Stimulated activated CD8-positive, alpha-beta memory T cell treated with anti-CD3 and anti-CD28 coated beads, Interleukin-7, amount 100 ng/mL, for 24 hours (primary cell): ENCODE data around the gene GPSM1.
"Not testable (repeated sequence)": the region's sequence is repeated elsewhere in the genome, so short reads cannot be mapped to it uniquely, and the experiment has no call there.

Experiments
- DNase-seq: peaks from one replicate; pipeline ENCODE4 v3.0.0-alpha.2; 2020; ENCODE audit warnings: low read depth

Gene GPSM1

DNA sequence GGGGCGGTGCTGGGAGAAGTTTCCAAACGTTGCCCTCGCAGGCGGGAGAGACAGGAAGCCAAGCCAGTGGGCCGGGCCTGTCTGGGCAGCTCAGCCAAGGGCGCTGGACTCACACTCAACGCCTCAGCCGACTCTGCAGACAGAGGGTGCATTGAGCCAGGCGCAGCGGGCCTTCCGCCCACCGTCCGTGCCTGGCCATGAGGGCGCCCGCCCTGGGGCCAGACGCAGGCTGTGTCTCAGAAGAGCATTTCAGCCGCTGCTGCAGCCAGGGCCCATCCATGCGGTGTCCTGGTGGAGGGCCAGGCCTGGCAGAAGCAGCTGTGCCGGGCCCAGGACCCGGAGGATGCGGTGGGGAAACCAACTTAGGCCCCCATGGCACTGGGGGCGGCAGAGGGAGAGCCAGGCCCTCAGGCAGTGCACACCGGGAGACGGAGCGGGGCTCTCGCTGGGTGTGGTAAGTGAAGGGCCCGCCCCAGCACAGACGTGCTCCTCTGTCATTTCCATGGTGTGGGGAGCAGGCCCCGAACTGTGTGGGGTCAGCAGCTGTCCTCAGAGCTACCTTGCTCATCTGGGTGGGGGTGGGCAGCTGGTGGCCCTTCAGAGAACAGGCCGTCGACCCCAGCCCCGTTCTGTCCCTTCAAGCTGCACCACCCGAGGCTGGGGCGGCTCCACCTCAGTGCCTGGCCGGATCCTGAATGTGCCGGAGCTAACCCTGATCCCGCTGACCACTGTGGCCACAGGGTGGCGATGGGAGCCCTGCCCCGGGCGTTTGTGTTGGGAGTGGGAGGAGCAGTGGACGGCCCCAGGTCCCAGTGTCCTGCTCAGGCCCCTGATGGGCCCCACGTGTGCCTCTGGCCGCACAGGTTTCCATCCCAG, 18.2 kb downstream of the GPSM1 start:
- no peak for DNase-seq

- DNase-seq: no peak
These were observed 18.8 kb downstream of the GPSM1 start for GRCh38 chr9:136346157-136346481.

GRCh38 chr9:136346927-136347465, 19.7 kb downstream of the GPSM1 start:
- DNase-seq: no peak

DNA sequence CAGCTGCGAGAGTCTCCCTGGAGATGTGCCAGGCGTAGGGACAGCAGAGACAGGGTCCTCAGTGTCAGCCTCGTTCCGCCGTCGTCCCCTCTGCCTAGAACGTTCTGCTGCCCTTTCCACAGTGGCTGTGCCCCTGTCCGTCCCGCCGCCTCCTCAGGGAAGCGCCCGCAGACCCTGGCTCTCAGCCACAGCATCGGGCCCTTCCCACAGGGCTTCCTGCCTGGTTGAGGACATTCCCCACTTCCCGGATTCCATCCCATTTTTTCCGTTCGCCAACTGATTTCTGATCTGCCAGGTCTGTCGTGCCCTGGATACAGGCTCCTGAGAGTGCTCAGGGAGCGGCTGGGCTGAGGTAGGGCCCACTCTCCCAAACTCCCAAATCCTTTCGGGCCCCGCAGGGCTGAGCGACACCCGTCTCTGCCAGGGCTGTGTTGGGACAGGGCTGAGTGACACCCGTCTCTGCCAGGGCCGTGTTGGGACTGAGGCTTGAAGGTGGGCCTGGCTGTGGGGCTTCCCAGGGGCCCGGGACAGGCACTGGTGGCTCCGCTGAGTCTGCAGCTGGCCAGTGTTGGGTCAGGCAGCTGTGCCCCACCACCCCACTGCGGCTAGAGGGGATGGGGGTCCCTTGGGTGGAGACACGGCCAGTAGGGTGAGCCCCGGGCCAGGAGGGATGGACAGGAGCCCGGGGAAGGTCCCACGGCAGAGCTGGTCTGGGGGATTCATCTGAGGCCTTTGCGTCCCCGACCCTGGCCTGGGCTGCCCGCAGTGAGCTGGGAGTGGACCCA, 20.3 kb downstream of the GPSM1 start:
- no peak for DNase-seq

- no peak for DNase-seq
These were observed 21.4 kb downstream of the GPSM1 start for GRCh38 chr9:136348691-136349090.

DNA sequence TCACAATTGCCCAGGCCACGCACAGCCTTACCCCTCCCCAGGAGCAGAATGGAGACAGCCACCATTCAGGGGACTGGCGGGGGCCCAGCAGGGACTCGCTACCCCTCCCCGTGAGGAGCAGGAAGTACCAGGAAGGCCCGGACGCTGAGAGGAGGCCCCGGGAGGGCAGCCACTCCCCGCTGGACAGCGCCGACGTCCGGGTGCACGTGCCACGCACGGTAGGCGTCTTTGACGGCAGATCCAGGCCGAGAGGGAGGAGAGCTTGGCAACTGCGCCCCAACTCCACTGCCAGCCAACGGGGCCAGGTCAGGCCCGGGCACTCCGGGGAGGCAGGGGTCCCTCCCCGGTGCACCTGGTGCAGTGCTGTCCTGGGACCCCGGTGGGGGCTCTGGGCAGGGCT, 22.2 kb downstream of the GPSM1 start:
- no peak for DNase-seq

DNA sequence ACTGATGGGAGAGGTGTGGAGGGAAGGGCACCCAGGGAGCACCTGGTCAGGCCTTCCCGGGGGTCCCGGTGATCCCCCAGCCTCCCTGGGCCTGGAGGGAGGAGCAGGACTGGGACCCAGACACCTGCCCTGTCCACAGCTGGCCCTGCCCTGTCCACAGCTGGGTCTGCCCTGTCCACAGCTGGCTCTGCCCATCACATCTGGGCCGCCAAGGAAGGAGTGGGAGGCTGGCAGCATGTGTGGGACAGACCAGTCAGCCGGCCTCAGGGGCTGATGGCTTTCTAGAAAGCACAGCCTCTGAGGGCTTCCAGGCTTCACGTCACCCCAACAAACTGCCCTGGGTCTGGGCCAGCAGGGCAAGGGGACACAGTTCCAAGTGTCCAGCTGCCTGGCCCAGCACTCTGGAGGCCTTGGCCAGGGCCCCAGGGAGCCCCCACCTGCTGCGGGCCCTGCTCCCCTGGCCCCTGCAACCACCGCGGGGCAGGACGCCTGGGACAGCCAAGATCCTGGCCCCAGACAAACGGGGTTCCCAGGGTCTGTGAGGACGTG, 24.0 kb downstream of the GPSM1 start:
- no peak for DNase-seq

- DNase-seq: not testable (repeated sequence)
These were observed 24.5 kb downstream of the GPSM1 start for GRCh38 chr9:136351868-136352267.

- DNase-seq: no peak
These were observed 25.3 kb downstream of the GPSM1 start for GRCh38 chr9:136352682-136353081.

DNA sequence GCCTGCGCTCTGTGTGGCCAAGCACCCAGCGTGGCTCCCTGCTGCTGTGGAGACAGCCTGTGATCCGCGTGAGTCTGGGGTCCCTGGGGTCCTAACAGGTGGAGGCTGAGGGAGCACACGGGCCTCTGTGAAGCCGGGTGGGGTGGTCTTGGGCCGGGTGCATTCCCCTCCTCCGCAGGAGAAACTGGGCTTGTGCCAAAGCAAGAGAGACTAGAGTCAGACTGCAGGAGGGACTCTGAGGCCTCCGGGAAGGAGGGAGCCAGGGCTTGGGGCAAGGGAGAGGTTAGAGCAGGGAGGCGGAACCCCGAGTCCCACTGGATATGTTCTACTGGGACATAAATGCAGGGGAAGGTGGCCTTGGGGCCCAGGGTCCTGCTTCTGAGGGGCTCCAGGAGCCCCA, 25.7 kb downstream of the GPSM1 start:
- DNase-seq: no peak

DNA sequence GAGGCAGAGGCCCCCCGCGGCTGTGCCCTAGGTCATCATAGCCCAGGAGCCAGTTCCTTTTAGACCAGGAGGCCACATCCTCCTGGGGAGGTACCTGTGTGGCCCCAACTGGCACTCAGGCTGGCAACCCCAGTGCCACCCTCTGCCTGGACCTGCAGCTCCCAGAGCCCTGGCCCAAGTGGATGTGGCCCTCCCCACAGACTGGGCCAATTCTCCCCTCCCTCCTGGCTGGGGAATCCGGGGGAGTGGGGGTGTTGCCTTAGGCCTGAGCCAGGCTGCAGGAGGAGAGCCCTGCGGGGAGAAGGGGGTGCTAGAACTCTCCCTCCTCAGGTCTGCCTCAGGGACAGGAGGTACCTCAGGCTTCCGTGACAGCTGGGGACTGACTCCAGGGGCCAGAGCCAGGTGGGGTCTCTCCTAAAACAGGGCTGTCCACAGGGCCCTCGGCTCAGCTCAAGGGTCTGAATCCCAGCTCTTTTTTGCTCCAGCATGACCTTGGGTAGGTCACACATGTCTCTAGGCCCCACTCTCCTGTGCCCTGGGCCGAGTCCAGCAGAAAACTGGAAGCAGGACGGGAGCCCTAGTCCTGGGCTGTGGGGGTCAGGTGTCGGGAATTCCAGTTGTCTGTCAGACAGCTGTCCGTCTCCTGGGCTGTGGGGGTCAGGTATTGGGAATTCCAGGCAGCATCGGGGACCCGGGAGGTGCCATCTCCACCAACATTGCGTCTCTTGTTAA, 26.6 kb downstream of the GPSM1 start:
- DNase-seq: no peak

- no peak for DNase-seq
These were observed 27.3 kb downstream of the GPSM1 start for GRCh38 chr9:136354592-136355085.

DNA sequence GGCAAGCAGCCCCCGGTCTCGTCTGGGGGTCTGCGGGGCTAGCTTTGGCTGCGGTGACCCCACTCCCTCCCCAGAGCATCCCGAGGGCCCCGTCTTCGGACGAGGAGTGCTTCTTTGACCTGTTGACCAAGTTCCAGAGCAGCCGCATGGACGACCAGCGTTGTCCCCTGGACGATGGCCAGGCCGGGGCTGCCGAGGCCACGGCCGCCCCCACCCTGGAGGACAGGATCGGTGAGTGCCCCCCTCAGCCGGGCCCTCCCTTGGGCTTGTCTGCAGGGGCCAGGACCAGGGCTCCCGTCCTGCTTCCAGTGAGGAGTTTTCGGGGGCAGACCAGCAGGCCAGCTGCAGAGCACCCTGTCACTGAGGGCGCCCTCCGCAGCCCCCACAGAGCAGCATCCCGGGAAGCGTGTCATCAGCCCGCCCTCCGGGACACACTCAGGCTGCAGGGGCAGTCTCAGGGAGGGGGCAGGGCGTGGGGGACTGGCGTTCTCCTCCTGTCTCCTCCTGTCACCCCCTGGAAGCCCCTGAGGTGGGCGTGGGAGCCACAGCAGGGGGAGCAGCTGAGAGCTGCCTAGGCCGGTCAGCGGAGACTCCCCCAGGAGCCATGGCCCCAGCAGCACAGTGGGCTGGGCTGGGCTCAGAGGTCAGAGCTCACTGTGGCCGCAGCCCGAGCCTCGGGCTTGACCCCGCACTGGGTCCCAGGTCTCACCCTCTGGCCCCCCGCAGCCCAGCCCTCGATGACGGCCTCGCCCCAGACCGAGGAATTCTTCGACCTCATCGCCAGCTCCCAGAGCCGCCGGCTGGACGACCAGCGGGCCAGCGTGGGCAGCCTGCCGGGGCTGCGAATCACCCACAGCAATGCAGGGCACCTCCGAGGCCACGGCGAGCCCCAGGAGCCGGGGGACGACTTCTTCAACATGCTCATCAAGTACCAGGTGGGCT, 28.5 kb downstream of the GPSM1 start:
- no peak for DNase-seq

- no peak for DNase-seq
These were observed 29.9 kb downstream of the GPSM1 start for GRCh38 chr9:136357202-136357725.

- DNase-seq: no peak
These were observed 30.7 kb downstream of the GPSM1 start for GRCh38 chr9:136358016-136358415.

- no peak for DNase-seq
These were observed 31.5 kb downstream of the GPSM1 start for GRCh38 chr9:136358888-136359287.

DNA sequence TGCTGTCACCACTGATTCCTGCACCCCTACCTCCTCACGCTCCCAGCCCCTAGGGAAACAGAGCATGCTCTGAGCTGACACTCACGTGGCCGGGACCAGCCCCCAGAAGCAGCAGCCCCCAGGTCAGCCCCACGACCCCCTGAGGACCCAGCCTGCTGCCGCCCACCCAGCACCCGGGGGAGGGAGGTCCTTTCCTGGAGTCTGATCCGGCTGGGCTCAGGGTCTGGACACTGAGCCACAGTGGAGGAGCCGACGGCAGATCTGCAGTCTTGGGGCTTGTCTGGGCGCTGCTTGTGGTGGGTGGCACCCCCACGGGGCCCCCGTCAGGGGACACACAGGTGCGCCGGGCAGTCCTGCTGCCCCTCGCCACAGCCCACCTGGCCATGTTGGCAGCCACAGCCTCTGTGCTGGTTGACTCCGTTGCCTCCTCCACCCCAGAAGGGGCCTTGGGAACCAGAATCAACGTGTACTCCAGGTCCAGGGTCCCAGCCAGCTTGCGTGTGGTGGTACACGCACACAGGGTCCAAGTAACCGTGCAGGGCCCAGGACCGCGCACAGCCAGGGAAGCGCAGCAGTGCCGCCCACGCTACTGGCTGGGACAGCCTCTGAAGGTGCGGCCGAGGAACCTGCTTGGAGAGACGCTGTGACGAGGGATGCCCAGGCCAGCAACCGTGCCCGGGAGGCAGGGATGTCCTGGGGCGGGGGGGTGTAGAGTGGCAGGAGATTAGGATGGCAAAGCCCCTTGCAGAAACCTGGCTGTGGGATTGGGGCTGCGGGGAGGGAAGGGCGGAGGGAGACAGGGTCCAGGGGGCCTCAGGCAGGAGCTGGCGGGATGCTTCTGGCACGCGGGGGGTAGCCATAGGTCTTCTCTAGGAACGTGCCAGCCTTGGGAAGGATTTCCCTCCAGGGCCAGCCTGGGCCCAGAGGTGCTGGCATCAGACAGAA, 32.7 kb downstream of the GPSM1 start:
- no peak for DNase-seq

DNA sequence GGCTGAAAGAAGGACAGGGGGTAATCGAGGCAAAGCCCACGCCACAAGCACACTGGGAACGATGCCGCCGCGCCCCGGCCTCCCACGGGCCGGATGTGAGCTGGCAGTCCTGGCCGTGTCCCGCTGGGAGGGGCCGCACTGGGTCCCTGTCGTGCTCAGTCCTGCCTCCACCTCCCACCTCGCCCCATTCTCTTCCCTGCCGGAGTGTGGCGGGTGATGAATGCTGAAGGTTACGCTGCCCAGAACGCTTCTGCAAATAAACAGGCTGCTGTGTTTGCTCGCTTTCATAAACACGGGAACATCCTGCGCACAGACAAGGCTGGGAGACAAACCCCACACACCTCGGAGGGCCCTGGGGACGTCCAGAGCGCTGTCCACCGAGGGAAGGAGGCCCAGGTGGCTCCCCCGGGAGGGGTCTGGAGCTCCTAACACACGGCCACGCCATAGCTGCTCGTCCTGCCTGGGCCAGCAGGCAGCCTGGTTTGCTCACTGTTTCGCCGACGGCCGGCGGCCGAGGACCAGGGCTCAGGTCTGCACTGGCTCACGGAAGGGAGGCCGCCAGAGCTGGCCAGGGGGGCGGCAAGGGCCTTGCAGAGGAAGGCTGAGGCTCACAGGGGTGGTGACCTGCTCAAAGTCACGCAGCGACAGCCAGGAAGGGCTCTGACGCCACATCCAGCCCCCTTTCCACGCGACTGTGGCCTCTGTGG, 33.9 kb downstream of the GPSM1 start:
- DNase-seq: no peak
